Measurements from ENCODE around the gene IL2RG. TPM values are rescaled to one million over a fixed set of nuclear protein-coding genes. Genes with fewer than 3 reads are reported as not detected.
A peak's percentile ranks its signal among the peaks of the same experiment; 100 is the strongest.

IL2RG gene
- total RNA-seq, 1 donor from 2014 or later, result 9.9 TPM

DNA sequence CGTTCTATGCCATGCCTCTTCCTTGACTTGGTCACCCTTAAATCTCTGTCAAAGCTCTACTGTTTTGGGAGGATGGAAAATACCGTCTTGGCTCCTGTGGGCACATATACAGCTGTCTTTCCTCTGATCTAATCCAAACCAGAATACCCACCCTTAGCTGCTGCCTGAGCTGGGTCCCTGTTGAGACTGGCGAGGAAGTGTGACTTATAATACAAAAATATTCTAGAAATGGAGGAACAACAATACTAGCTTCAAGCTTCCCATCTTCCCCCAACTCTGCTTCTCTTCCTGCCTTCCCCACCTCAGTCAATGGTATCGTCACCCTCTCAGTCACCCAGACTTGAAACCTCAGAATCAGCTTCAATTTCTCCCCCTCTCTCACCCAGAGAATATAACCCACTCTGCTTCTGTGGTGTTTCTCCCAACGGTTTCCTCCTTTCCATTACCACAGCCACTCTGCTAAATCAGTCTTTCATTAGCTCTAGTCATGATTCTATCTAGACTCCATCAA, 599 bp upstream of the IL2RG start:
- intact Hi-C loops (cut with DNase I), result no loop called here
- DNase-seq (ENCODE audit: low spot score), result no peak
- no peak for ATAC-seq

DNA sequence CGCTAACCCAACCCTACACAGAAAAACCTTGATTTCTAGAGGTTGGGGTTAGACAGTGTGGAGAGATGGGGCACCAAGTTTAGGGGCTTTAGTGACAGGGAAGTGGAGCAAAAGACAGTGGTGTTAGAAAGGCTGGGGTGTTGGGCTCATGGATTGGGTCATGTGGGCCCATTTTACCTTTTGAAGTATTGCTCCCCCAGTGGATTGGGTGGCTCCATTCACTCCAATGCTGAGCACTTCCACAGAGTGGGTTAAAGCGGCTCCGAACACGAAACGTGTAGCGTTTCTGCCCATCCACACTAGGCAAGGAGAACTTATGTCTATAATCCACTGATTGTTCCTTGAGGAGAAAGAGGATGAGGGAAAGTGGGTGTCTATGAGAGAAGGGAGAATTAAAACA, 2.3 kb downstream of the IL2RG start:
- DNase-seq (ENCODE audit: low spot score), result no peak
- intact Hi-C loops (cut with DNase I), result no loop called here
- ATAC-seq, result no peak

DNA sequence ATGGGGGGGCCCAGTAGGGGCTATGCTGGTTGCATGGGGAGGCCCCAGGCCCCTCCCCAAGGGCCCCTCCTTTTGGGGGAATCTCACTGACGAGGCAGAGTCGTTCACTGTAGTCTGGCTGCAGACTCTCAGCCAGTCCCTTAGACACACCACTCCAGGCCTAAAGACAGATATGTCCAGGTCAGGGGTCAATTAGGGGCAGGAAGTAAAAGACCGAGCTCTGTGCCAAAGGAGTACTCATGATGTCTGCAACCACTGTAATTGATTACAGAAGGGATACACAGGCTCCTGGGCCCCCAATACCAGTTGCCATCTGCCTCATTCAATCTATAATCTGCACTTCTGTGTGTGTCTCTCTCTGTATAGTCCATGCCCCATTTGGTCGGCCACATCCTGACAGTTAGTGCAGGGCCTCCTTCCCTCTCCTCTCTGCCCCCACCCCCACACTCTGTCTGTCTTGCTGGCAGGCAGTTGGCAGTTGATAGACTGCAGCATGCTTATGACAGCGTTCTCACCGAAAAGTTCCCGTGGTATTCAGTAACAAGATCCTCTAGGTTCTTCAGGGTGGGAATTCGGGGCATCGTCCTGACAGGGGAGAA, 3.5 kb downstream of the IL2RG start:
- no peak for ATAC-seq
- intact Hi-C loops (cut with DNase I), result no loop called here
- no peak for DNase-seq (ENCODE audit: low spot score)

DNA sequence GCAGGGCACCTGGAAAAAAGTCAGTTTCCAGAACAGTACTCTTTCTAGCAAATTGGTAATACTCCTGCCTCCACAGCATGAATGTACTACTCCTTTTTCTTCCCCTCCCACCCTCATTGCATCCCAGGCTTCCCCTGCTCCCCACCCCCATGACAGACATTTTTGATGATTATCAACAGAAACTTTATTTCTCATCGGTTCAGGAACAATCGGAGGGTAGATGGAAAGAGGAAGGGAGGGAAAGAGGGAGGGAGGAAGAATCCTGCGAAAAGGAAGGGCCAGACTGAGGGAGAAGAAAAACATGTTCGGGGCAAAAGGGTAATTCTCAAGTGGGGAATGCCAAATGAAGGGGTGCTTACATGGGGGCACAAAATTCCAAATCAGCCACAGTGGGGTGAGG, 4.1 kb downstream of the IL2RG start:
- no peak for ATAC-seq
- intact Hi-C loops (cut with DNase I), result no loop called here
- no peak for DNase-seq (ENCODE audit: low spot score)

DNA sequence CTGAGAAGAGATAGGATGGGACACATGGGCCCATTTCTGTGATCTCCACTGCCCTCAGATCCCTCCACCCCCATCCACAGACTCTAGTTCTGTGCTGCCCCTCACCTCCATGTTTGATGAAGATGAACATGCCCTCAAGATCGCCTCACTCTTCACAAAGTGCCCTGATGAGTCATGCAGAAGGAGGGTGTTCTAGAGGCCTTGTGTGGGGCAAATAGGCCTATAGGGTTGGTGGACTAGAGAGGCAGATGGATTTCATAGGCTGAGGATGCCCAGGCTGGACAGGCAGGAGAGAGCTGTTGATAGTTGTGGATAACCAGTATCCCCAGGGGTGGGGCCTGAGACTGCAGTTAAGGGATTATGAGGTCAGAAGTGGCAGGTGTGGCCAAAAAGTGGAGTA, 5.0 kb downstream of the IL2RG start, which contains the start of gene CXorf65:
TSS of gene CXorf65 (minus strand) at position 314 of the 400 bp plus-strand sequence. CDS start at position 130, 184 bp downstream.
- ATAC-seq (no peak), DNase-seq (ENCODE audit: low spot score) (no peak)
- intact Hi-C loops (cut with DNase I), result no loop called here

DNA sequence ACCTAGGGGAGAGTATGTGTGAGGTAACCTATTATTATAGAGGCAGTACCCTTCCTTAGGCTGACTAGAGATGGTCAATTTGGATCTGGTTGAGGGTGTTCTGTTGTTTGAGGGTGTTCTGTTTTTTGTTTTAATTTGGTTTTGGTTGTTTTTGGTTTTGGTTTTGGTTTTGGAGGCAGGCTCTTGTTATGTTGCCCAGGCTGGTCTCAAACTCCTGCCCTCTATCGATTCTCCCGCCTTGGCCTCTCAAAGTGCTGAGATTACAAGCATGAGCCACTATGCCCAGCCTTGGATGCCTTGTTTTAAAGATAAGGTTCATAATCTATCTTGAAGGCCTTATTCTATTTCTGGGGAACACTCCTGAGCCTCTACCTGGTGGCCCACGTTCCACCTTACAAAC, 5.7 kb downstream of the IL2RG start:
- DNase-seq (ENCODE audit: low spot score), result no peak
- intact Hi-C loops (cut with DNase I), result no loop called here
- no peak for ATAC-seq

DNA sequence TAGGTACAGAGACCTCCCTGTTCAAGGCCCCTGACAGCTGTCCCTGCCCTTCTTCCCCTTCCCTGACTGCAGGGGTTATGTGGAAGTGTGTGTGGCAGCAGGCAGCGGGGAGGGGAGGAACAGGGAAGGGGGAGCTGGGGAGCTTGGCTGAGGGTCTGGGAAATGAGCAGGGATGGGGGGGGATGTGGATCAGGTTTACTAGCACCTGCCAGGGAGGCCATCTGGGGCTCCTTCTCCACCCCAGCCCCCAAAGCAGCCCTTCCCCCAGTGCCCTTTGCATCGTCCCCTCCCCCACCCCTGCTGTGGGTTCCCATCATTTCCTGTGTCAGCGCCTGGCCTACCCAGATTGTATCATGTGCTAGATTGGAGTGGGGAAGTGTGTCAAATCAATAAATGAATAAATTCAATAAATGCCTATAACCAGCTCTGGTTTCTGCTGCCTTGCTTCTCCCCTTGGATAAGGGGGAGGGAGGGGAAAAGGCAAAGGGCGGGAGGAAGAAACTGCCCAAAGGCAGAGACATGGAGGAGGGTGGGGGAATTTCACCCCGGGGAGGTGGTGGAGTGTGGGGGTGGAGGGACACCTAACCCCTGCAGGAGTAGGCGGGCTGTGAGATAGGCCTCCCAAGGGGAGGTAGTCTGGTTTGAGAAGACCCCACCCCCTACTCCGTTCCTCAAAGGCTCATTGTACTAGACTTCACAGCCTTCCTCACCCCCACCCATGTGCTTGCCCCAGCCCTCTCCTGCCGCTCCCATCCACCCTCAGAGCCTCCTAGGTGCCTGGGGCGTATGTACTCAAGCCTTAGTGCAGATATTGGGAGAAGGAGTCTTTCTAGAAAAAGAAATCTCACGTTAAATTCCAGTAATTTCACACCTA, 8.0 kb downstream of the IL2RG start:
- ATAC-seq, result peak; percentile 70
- intact Hi-C loops (cut with DNase I), result no loop called here
- DNase-seq (ENCODE audit: low spot score), result peak; percentile 62

DNA sequence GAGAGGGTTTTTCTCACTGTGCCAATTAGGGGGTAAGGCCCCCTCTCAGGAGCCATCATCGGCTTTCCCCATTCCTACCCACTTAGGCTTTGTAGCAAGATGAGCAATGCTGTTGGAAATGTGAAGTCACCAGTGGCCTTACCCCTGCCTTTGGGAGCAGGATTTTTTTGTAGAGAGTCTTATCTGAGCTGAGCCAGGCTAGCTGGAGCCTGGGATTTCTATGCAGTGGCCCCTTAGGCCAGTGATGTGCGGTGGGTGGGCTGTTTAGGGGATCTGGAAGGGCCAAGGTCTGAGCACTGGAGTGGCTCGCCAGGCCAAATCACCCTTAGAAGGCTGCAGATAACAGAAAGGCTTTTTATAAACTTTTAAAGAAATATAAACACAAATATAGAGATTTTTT, 9.1 kb downstream of the IL2RG start:
- DNase-seq (ENCODE audit: low spot score) (no peak), ATAC-seq (no peak)

DNA sequence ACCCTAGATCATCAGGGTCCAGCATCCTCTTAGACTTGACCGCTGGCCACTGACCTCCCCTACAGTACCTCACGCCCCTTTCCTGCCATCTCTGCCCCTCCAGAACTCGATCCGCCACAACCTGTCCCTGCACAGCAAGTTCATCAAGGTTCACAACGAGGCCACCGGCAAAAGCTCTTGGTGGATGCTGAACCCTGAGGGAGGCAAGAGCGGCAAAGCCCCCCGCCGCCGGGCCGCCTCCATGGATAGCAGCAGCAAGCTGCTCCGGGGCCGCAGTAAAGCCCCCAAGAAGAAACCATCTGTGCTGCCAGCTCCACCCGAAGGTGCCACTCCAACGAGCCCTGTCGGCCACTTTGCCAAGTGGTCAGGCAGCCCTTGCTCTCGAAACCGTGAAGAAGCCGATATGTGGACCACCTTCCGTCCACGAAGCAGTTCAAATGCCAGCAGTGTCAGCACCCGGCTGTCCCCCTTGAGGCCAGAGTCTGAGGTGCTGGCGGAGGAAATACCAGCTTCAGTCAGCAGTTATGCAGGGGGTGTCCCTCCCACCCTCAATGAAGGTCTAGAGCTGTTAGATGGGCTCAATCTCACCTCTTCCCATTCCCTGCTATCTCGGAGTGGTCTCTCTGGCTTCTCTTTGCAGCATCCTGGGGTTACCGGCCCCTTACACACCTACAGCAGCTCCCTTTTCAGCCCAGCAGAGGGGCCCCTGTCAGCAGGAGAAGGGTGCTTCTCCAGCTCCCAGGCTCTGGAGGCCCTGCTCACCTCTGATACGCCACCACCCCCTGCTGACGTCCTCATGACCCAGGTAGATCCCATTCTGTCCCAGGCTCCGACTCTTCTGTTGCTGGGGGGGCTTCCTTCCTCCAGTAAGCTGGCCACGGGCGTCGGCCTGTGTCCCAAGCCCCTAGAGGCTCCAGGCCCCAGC, 10.5 kb downstream of the IL2RG start:
- DNase-seq (ENCODE audit: low spot score), result peak; percentile 26
- intact Hi-C loops (cut with DNase I), result no loop called here
- ATAC-seq, result no peak

More for the DNA sequence above, 9.1 kb downstream of the IL2RG start:
- intact Hi-C loops (cut with DNase I), result no loop called here

DNA sequence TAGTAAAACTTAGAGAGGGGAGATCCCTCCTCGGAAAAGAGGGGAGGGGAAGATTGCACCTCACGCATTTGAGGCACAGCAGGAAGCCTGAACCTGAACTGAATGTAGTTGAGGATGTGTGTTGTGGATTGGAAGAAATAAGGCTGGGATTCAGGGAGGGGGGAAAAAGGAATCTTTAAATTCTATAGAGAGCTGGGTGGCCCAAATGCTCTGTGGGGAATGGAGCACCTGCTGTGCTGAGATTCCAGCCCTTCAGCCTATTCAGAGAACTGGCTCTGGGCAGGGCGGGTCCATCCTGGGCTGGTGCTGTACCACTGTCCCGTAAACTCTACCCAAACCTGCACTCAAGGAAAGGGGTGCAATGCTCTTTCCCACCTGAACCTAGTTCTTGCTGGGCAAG, 11.6 kb downstream of the IL2RG start:
- intact Hi-C loops (cut with DNase I), result no loop called here
- DNase-seq (ENCODE audit: low spot score), result peak; percentile 41
- no peak for ATAC-seq

DNA sequence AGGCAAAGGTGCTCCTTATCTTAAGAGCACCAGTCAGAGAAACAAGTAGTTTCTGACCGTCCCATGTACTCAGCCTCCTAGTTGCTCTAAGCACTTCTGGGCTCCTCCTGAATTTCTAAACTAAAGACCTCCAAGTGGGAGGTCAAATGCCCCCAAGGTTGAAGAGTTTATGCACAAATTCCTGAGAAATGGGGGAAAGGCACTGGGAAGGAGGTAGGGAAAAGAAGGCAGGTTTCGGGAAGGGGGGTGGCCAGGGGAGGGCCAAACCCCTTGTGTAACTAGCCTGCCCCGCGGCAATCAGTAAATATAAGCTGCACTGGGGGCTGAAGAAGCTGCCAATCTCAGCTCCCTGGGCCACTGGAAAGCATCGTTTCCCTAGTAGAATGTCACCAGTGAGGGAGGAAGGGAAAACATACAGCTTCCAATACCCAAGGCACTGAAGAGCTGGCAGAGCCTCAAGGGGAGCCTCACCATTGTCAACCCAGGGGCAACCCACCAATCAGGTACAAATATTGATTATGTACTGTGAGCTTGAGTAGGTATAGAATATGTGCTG, 12.3 kb downstream of the IL2RG start:
- intact Hi-C loops (cut with DNase I), result no loop called here
- DNase-seq (ENCODE audit: low spot score), result peak; percentile 12
- ATAC-seq, result no peak

DNA sequence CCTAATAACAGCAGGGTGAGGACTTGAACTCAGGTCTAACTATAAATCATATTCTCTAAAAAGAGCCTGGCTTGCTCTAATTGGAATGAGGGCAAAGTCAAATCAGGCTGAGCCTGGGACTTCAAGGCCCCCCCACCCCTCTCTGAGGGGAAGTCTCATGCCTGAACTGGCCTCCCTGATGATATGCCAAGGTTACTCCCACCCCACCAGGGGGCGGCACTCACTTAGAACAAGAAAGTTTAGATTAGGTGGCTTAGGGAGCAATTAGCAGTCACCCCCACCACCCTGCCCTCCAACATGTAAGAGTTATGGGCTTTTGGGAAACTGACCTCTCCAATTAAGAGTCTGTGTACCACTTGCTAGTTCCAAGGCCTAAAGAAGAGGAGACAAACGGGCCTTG, 13.1 kb downstream of the IL2RG start:
- DNase-seq (ENCODE audit: low spot score) (peak; percentile 69), ATAC-seq (peak; percentile 23)
- intact Hi-C loops (cut with DNase I), result no loop called here

DNA sequence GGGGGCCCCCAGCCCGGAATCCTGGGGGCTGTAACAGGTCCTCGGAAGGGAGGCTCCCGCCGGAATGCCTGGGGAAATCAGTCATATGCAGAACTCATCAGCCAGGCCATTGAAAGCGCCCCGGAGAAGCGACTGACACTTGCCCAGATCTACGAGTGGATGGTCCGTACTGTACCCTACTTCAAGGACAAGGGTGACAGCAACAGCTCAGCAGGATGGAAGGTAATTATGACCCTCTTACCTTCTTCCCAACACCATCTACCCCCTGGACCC, 14.7 kb downstream of the IL2RG start:
- DNase-seq (ENCODE audit: low spot score) (no peak), ATAC-seq (peak; percentile 10)
- intact Hi-C loops (cut with DNase I), result no loop called here

DNA sequence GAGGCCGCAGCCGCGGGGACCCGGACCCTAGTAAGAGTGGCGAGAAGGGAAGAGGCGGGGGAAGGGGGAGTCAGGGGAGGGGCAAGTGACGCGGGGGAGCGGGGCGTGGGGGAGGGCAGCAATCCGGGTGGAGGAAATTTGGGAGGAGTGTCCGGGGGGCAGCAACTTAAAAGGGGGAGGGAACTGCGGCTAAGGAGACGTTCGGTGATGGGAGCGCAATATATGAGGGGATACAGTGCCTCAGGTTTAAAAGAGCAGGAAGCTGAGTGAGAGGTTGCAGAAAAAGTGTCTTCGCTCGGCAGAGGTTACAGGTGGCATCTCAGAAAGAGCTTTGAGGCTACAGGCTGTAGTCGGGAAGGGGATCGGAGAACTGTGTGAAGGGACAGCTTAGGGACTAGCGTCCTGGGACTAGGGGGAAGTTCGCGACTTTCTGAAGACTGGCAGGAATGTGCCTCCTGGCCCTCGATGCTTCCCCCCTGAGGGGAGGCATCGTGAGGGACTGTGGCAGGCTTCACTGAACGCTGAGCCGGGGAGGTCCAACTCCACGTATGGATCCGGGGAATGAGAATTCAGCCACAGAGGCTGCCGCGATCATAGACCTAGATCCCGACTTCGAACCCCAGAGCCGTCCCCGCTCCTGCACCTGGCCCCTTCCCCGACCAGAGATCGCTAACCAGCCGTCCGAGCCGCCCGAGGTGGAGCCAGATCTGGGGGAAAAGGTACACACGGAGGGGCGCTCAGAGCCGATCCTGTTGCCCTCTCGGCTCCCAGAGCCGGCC, 15.2 kb downstream of the IL2RG start:
- ATAC-seq, result peak; percentile 89
- peak; percentile 57 for DNase-seq (ENCODE audit: low spot score)
- intact Hi-C loops (cut with DNase I), result no loop called here

DNA sequence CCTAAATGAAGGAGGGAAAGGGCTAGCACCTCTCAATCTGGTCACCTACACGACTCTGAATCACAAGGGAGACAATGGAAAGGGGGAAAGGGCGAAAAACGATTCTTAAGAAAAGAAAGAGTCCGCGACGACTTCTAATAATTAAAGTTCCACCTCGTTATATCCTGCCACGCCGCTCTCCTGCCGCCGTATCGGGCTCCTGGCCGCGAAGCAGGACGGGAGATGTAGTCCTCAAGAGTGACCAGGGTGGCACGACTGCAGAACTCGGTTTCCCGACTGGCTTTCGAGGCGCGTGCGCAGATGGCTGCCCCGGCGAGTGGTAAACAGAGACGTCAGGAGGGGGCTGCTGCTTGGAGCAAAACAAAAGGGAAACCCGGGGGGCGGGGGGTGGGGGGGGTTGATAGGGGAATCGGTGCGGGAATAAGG, 15.8 kb downstream of the IL2RG start, which contains the start of gene FOXO4:
TSS of gene FOXO4 (plus strand) at position 297 of the 426 bp plus-strand sequence. CDS start 678 bp downstream, outside the sequence.
- DNase-seq (ENCODE audit: low spot score), result peak; percentile 94
- peak; percentile 95 for ATAC-seq
- intact Hi-C loops (cut with DNase I), result no loop called here

DNA sequence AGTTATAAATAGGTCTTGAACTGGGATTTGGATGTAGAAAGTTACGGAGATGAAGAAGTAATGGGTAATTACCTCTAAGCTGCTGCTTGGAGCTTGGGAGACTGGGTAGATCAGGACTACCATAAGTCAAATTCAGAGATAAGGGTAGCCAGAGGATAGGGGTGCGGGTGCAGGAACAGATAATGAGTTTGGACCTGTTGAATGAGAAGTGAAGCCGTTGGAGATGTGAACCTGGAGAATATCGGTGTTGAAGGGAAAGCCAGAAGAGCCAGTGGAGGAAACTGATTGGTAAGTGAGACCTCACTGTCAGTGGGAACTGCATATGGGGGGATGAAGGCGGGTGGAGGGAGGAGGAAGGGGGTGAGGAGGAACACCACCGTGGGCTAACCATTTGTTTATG, 16.3 kb downstream of the IL2RG start:
- DNase-seq (ENCODE audit: low spot score) (no peak), ATAC-seq (no peak)
- intact Hi-C loops (cut with DNase I), result no loop called here

DNA sequence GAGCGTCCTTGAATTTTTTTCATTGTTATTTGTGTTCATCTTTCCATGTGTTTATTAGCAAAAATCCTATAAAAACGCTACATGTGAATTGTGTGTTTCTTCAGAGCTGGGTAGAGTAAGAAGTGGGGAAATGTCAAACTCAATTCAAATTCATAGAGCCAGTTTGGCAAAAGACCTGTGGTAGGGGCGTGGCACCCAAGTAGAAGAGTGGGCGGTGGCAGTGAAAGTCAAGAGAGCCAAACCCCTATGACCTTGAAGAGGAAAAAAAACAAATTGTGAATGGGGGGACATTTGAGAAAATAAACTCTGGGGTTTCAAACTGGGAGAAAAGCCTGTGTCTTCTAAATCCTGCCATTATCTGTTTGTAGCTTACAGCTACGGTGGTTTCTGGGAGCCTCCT, 20.1 kb downstream of the IL2RG start:
- intact Hi-C loops (cut with DNase I), result no loop called here
- DNase-seq (ENCODE audit: low spot score), result no peak

DNA sequence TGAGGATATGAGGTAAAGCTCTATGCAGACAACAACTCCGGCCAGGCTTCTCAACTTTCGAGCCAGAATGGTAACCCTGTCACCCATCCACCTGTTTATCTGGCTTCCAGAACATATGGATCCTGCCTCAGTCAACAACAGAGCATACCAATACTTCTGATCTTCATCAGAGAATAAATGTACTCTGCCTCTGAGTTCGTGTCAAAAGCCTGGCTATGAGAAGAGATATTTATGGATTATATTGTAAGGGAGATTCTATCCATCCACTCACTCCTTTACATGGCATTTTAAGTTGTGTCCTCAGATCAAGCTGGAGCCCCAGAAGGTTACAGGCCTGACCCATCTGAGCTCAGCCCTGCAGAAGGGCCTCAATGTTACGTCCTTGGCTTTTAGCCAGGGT, 25.5 kb downstream of the IL2RG start:
- no peak for ATAC-seq
- no peak for DNase-seq (ENCODE audit: low spot score)
- intact Hi-C loops (cut with DNase I), result no loop called here

More for the DNA sequence above, 20.1 kb downstream of the IL2RG start:
- no peak for ATAC-seq
